GM21360 (cell line): ENCODE measurements around the gene EML6.

Source experiments
- ATAC-seq: cut with Tn5 transposase; IDR thresholded peaks from one replicate; pipeline ENCODE4 v1.9.1; 2021; ENCODE audit warnings: mild to moderate bottlenecking, moderate library complexity; ENCODE audit not compliant: unreplicated experiment

EML6 gene

GRCh38 chr2:54789878-54790277 is 66.4 kb downstream of the EML6 start:
- no peak for ATAC-seq

- no peak for ATAC-seq
These were observed 68.4 kb downstream of the EML6 start for GRCh38 chr2:54791831-54792230.

GRCh38 chr2:54797307-54797706 is 73.8 kb downstream of the EML6 start:
- ATAC-seq = no peak

- no peak for ATAC-seq
These were observed 77.9 kb downstream of the EML6 start for GRCh38 chr2:54801352-54801751.

GRCh38 chr2:54803783-54804751 is 80.6 kb downstream of the EML6 start:
- no peak for ATAC-seq

GRCh38 chr2:54805255-54805654 is 81.8 kb downstream of the EML6 start:
- ATAC-seq = no peak

- no peak for ATAC-seq
These were observed 83.5 kb downstream of the EML6 start for GRCh38 chr2:54806975-54807374.

- no peak for ATAC-seq
These were observed 85.2 kb downstream of the EML6 start for GRCh38 chr2:54808661-54809060.

- no peak for ATAC-seq
These were observed 86.4 kb downstream of the EML6 start for GRCh38 chr2:54809819-54810218.

GRCh38 chr2:54810246-54810645 is 86.8 kb downstream of the EML6 start:
- ATAC-seq = no peak

GRCh38 chr2:54813584-54813983 is 90.1 kb downstream of the EML6 start:
- ATAC-seq = no peak

- ATAC-seq = no peak
These were observed 91.1 kb downstream of the EML6 start for GRCh38 chr2:54814389-54815147.

- ATAC-seq = no peak
These were observed 91.7 kb downstream of the EML6 start for GRCh38 chr2:54815148-54815539.

GRCh38 chr2:54818226-54818625 is 94.8 kb downstream of the EML6 start:
- no peak for ATAC-seq

- ATAC-seq = no peak
These were observed 97.1 kb downstream of the EML6 start for GRCh38 chr2:54820558-54820957.

- no peak for ATAC-seq
These were observed 101.1 kb downstream of the EML6 start for GRCh38 chr2:54824567-54824966.

GRCh38 chr2:54830546-54830945 is 107.1 kb downstream of the EML6 start:
- no peak for ATAC-seq

- ATAC-seq = no peak
These were observed 108.0 kb downstream of the EML6 start for GRCh38 chr2:54831480-54831879.

GRCh38 chr2:54834721-54835120 is 111.3 kb downstream of the EML6 start:
- no peak for ATAC-seq

- ATAC-seq = no peak
These were observed 113.0 kb downstream of the EML6 start for GRCh38 chr2:54836477-54836876.

GRCh38 chr2:54838585-54839035 is 115.1 kb downstream of the EML6 start:
- peak; percentile 72 for ATAC-seq
